ENCODE data around the gene ADAMTS3.

DNA sequence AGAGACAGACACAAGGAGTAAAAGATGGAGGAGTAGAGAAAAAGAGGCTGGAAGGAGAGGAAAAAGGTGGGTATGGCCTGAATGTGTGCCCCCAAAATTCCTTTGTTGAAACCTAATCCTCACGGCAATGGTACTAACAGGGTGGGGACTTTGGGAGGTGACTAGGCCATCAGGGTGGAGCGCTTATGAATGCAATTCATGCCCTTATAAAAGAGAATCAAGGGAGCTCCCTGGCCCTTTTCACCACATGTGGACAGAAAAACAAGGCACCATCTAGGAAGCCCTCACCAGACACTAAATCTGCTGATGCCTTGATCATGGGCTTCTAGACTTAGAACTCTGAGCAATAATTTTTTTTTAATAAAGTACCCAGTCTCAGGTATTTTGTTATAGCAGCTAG is 282.1 kb downstream of the ADAMTS3 start:
- TF ChIP-seq YY1 (IDR thresholded peaks at IDR 0.05; ENCODE audit: insufficient read depth, insufficient read length) (no peak), SUZ12 (IDR thresholded peaks at IDR 0.05; ENCODE audit: extremely low read depth, insufficient read depth, insufficient read length) (no peak)
